IPS DF 19.7 (cell line): ENCODE results near the gene AAK1.
A peak's percentile ranks its signal among the peaks of the same experiment; 100 is the strongest.

Source experiments
- DNase-seq: peaks from one replicate; pipeline ENCODE4 v3.0.0-alpha.2; 2013; ENCODE audit warnings: low read depth, low spot score

The AAK1 gene

DNA sequence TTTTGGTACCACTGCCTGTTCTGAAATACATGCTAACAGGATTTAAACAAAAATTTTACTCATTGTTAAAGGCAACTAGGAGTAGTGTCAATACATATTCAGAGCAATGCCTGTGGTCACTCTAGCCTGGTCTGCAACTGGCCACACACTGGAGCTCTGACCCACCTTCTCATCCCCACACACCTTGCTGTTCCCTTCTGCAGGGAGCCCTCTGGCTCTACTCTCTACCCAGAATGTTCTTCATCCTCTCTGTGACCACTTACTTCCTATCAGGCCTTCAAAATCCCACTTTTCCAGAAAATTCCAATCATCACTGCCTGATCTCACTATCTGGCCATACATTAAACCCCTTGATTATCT, 104.0 kb downstream of the AAK1 start:
- DNase-seq: no peak

DNA sequence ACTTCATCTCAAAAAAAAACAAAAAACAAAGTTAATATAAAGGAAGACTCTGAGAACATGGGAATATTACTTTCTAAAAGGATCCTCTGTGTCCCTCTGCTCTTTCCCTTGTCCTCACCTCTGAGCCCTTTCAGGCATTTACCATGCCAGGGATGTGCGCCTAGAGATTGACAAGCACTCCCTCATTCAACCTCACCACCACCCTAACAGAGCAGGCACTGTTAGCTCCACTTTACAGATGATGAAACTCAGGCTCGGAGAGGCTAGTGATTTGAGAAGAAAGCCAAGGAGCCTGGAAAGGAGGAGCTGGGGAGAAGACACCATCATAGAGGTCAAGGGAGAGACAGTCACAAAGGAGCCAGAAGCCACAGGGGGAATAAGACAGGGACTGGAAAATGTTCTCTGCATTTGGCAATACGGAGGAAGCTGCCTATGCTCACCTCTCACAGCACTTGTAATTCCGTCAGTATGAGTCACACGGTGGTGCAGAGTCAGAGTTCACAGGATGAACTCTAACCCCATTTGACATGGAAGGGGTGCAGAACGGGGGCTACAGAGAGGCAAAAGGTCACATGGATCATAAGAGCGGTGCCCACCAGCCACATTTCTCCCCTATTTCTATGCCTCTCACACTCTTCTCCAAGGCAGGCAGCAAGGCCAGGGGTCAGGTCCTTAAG, 104.5 kb downstream of the AAK1 start:
- no peak for DNase-seq

- no peak for DNase-seq
Measured at GRCh38 chr2:69538249-69538648, 105.3 kb downstream of the AAK1 start.

DNA sequence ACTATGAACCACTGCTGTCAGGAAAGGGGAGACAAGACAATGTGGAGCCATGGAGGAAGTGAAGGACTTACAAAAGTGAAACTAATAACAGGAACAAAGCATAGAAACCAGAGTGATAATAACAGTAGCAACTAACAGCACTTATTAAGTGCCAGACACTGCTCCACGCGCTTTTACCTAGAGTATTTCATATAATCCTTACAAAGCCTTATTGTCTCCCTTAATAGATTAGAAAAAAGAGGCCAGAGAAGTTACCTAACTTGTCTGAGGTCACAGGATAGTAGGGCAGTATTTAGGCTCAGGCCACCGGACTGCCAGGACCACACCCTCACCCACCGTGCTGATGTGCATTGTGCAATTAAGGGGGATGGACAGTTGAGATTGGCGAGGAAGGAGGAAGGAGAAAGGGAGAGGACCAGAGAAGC, 107.7 kb downstream of the AAK1 start:
- no peak for DNase-seq

DNA sequence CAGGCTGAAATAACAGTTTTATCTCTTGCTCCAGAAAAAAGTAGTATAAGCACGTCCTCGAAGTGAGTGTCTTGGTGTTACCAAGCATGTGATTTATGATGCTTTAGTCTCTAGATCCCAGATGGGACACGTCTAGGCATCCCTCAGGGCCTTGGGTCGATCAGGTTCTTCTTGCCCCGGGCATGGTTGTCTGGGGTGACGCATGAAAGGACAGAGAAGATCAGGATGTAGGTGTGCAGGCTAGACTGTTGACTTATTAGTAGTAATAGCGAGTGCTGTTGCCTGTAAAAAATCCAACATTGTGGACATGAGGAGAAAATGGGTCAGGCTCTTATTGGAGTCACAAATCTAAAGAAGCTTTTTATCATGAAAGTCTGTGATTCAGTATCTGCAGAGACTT, 112.4 kb downstream of the AAK1 start:
- no peak for DNase-seq

DNA sequence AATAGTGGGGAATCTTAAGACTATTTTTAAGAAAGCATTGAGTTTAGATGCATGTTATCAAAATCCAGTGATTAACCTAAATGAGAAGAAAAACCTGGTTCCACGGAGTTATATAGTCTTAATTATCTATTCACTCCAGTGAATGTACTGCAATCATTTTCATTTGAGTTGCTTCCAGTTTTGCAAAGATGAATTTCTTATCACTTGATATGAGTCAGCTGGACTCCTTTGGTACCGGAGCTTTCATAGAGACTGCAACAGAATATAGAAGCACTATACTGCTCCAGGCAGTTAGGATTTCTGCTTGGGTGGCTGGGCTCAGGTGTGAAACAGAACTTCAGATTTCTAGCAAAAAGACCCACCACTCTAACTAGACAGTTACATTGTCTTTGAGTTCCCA, 114.1 kb downstream of the AAK1 start:
- DNase-seq: no peak

DNA sequence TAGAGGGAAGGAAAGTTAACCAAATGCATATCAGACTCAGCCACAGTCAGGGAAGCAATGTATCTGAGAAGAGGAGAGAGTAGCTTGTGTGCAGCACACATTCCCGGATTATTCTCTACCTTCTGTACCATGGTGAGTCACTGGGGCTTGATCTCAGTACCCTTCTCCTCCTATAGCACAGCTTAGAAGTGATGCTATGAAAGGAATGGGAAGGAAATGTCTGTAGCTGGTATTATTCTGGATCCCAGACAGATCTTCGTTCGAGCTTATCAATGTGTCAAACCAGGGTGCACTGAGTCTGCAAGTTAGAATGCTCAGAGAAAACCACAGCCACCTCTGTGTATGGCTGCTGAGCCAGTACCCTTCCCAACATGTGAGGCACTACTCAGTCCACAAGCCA, 118.3 kb downstream of the AAK1 start:
- no peak for DNase-seq

DNA sequence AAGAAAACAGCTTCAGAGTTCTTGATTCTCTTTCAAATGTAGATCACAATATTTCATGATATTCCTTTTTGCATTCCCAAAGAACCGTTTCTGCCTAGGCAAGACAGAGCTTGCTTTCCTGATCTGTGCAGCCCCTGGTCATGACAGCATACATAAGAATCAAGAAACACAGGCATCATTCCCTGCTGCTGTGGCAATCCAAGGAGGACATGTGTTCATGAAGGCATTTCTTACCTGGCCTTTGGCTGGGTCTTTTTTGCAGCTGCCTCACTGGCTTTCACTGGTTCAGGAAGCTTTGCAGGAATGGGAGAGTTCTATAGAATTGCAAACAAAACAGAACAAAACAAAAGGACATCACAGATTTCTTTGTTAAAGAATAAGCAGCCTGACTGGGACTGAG, 118.7 kb downstream of the AAK1 start:
- DNase-seq: no peak

- no peak for DNase-seq
Measured at GRCh38 chr2:69521747-69522146, 121.8 kb downstream of the AAK1 start.

DNA sequence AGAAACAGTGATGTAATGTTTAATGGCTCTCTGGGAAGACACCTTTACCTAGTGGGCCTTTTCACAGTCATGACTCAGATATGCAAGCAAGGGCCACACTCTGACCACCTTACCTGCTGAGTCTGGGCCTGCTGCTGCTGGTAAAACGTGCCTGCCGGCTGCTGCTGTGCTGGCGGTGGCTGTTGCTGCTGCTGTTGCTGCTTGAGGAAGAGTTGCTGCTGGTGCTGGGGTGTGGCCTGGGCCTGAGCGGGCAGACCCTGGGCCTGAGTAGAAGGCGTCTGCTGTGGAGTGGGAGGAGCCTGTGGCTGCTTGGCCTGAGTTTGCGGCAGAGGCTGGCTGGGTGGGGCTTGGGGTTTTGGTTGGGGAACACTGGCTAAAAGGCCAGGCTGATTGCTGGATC, 124.7 kb downstream of the AAK1 start:
- peak; percentile 59 for DNase-seq

DNA sequence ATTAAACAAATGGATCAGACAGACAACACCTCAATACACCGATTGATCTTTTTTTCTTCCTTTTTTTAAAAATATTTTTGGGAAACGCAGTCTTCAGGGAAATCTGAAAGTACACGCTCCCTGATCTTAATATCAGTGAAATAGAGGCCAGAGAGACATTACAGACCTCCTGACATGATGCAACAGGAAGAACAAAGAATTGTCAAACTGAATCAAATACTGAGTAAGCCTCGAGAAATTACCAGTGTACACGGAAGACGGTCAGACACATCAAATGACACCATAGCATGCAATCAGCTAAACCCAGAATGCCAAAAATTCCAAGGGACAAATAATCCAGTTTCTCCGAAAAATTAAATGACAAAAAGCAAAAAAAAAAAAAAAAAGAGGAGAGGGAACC, 126.1 kb downstream of the AAK1 start:
- no peak for DNase-seq

GRCh38 chr2:69514819-69515218, 128.7 kb downstream of the AAK1 start:
- DNase-seq: no peak

GRCh38 chr2:69514406-69514805, 129.1 kb downstream of the AAK1 start:
- no peak for DNase-seq

GRCh38 chr2:69512446-69512845, 131.1 kb downstream of the AAK1 start:
- no peak for DNase-seq

DNA sequence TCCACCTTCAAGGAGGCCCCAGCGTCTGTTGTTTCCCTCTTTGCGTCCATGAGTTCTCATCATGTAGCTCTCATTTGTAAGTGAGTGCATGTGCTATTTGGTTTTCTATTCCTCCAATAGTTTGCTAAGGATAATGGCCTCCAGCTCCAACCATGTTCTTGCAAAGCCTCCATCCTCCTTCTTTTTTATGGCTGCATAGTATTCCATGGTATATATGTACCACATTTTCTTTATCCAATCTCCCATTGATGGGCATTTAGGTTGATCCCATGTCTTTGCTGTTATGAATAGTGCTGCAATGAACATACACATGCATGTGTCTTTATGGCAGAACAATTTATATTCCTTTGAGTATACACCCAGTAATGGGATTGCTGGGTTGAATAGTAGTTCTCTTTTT, 133.3 kb downstream of the AAK1 start:
- no peak for DNase-seq

DNA sequence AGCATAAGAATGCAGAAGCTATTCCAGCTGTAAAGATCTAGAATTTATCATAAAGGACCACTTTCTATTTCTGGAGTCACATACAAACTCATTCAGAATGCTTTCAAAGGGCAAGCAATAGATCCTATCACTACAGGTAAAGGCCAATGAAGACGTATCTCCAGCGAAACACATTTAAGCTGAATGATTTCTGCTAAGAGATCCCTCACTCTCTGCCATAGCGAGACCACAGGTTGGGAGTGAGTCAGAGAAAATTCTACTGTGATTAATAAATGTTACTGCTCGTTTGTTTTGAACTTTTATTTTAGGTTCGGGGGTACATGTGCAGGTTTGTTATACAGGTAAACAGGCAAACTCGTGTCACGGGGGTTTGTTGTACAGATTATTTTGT, 133.8 kb downstream of the AAK1 start:
- DNase-seq: no peak

- no peak for DNase-seq
Measured at GRCh38 chr2:69509011-69509749, 134.4 kb downstream of the AAK1 start.

- DNase-seq: no peak
Measured at GRCh38 chr2:69505710-69506109, 137.8 kb downstream of the AAK1 start.

DNA sequence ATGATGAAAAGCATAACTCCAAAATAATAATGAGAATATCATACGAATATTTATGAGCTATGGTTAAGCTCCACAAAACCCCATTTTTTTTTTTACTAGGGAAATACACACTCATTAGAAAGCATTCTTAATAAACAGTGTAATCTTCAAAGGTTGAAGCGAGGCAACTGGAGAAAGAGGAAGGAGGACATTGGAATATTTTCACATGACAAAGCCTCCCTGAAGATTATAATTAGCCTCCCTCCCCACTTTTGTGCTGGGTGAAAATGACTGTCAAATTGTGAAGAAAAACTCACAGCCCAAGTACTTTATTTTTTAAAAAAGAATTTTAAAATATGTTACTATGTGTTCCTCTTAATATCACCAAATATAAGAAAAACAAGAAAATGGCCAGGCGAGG, 142.2 kb downstream of the AAK1 start:
- DNase-seq: no peak

- no peak for DNase-seq
Measured at GRCh38 chr2:69499966-69500365, 143.6 kb downstream of the AAK1 start.

GRCh38 chr2:69499242-69499641, 144.3 kb downstream of the AAK1 start:
- no peak for DNase-seq

DNA sequence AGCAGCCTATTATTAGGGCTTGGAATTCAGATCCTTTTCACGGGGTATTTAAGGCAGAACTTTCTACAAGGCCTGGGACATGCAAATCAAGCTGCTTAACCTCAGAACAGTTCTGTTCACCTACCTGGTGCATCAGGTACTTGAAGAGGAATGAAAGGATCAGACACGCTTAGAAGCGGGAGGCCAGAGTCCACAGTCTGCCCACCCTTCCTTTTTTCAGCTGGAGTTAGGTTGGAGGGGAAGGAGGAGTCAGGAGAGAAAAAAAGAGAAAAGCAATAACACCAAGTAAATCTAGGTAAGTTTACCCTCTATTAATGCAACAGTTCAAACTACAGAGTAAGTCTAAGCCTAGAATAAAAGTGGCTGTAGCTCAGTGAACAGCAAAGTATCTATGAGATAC, 147.7 kb downstream of the AAK1 start:
- DNase-seq: no peak

DNA sequence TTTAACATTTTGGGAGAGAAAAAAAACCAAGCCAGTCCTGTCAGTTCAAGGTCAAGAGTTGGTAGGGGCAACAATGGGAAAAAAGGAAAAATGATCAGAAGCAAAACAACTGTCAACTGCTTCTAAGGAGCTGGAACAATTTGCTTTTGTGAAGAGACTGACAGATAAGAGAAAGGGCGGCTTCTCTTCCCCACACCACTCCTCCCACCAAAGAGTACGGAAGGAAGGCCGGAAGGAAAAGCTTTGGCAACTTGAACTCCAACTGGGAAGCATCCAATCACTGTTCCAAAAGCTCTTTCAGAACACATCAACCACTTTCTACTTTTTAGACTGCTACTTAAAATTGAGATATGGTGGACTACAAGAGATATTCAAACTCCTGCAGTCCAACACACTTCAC, 148.5 kb downstream of the AAK1 start:
- DNase-seq: no peak

DNA sequence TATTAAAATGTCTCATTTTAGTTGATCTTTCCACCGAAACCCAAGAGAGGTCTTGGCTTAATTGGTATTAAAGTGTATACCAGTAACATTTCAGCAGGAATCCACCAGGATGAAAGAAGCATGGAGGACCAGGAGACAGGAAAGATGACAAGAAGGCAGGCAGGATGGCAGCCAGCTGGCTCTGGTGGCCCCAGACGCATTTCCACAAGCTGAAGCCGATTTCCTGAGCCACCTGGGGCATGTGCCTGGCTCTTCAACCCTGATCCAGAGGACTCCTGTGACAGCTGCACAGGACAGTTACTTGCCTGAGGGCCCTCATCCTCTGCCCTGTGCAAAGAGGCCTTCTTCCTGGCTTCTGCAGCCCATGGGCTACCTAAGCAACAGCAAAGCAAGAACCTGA, 149.4 kb downstream of the AAK1 start:
- no peak for DNase-seq
